NK-92 (cell line): ENCODE data around the gene PIGX.

Source experiments
- DNase-seq: peaks from one replicate; lab custom pipeline; 2025; ENCODE audit not compliant: unreplicated experiment; lab: John Stamatoyannopoulos, UW

PIGX gene

DNA sequence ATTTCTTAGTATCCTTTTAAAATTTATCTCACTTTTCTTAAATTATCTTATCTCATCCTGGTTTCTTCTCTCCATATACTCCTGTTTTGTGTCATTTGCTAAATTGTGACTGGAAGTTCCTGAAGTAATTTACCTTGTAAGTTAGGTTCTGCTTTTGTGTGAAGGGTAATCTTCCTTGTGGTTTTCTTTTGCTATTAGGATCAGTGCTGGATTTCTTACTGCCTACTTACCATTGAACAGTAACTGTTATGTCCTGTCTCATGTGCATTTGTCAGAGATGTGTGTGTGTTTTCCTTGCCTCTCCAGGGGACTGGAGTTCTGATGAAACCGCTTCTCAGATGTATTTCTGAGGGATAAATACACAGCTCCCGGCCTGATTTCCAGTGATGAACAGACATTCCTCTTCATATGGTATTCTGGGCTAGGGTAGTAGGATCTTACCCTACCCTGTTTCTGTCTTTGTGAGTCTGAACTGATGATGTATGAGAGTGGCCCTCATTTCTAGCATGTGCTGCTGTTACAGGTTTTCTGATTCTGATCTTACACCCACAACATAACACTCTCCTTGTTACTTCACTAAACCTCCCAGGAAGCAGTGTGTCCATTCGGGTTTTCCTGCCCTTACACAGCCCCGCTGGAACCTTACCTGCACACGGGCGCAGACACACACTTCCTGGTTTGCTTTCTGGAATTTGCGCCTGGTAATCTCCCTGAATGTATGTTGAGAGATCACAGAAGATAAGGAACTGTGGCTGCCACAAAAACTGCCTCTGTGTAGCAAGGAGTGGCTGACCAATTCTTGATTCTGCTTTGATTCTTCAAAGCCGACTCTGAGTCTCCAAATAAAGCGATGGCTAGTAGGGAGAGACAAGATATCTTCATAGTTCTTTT, 42.2 kb downstream of the PIGX start:
- DNase-seq = no peak

DNA sequence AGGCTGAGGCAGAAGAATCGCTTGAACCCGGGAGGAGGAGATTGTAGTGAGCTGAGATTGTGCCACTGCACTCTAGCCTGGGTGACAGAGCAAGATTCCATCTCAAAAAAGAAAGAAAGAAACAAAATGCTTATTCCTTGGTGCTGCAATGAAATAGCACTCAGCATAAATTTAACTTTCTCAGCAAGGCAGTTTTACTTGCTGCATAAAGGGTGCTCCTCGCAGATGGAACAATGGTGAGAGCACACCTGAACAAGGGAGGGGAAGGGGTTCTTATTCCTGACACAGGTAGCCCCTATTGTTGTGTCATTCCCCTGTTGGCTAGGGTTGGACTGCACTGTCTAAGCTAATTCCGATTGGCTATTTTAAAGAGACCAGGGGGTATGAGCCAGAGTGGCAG, 44.6 kb downstream of the PIGX start:
- DNase-seq = no peak

DNA sequence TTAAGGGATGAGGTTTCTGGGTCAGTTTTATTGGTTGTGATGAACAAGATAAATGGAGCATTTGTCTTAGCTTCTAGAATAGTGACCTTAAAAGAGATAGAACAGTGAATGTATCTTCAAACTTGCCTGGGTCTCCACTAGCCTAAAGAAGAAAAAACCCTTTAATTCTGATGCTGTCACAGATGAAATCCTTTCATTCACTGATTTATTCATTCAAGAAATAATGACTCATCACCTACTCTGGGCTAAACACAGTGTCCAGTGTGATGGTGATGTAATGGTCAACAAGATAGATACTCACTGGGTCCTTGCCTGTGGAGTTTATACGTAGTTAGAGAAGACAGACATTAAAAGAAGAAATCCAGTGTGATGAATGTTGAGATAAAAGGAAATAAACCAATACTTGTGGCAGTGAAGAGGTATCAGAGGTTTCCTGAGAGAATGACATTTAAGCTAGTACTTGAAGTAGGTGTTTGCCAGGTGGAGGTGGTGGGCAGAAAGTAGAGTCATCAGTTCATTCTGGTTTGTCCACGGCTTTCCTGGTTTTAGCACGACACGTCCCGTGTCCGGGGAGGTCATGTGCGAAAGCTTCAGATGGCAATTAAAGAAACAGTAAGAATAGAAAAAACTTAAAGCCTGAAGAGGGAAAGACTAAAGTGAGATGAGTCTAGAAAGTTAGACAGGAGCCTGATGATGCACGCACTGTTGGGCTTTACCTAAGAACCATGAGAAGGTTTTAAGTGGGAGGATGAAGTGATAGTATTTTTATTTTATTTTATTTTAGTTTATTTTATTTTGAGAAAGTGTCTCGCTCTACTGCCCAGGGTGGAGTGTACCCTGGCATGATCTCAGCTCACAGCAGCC, 45.9 kb downstream of the PIGX start:
- DNase-seq = no peak

DNA sequence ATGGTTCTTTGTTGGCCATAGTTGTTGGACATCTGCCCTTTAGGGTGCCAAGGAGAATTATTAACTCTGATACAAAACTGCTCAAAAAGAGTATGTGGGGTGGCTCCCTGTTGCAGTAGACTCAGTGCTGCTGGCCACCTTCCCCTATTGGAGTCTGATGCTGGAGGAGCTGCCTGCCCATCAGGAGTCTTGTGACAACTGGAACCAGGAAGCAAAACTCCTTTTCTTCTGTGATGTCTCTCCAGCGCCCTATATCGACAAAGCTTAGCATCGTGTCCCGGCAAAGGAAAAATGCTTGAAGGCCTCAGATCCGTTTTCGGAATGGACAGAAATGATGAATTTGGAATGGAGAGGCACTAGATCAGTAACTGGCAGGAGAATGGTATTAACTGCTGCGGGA, 51.0 kb downstream of the PIGX start:
- no peak for DNase-seq

DNA sequence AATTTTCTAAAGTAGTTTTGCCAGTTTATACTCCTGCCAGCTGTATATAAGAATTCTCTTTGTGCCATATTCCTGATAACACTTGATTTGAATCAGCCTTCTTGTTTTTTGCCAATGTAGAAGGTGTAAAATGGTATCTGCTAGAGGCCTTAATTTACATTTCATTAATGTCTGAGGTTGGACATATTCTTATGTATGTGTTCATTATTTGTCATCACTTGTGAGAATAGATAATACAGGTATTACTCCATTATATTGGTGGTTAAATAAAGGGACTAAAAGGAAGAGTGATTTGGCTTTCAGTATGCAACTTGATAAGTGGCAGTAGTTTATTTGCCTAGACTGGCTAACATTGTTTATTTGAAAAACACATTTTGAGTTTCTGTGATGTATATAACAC, 53.3 kb downstream of the PIGX start:
- DNase-seq = no peak

DNA sequence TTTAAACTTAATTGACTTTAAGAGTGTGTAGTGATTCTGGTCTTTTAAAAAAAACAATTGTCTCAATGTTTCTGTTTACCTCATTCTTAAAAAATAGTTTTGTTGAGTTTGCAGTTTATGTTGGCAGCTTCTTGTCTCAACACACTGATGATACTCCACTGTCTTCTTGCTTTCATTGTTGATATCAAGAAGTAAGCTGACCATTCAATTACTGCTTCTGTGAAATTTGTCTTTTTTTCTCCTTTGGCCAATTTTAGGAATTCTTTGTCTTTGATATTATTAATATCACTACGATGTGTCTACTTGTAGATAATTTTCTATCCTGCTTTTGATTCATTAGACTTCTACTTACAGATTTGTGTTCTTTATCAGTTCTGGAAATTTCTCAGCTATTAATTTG, 58.9 kb downstream of the PIGX start:
- no peak for DNase-seq

DNA sequence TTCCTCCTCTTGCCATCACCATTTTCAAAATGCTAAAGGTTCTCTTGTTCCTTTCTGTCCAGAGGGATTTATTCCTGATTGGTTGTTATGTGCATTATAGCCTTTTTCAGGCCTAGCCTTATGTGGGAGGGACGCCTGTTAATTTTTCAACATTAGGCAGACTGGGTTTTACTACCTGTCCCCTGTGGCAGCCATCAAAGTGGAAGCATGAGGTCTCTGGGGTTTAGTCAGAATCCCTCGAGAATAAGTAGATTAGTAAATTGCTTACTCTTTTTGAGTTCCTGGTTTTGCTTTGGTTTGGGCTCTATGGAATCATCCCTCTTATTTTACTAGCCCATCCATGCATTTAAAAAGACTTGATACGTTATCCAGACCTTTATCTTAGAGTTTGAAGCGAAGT, 59.9 kb downstream of the PIGX start:
- DNase-seq = no peak

DNA sequence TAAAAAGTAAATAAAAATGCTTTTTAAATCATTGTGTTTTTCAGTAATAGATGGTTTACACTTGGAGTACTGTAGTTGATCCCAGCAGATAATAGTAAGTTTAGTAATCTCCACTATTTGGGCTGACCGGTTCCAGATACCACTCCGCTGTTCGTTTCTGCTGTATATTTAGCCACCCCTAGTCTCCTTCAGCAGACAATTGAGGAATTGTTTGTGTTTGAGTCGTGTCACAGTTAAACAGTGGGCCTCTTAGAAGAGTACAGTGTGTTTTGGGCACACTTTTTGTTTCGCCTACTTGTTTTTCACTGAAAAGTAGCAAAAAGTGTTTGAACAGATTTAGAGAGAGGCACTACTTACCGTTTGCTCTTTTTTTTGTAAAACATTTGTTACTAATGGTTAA, 60.7 kb downstream of the PIGX start:
- DNase-seq = no peak

DNA sequence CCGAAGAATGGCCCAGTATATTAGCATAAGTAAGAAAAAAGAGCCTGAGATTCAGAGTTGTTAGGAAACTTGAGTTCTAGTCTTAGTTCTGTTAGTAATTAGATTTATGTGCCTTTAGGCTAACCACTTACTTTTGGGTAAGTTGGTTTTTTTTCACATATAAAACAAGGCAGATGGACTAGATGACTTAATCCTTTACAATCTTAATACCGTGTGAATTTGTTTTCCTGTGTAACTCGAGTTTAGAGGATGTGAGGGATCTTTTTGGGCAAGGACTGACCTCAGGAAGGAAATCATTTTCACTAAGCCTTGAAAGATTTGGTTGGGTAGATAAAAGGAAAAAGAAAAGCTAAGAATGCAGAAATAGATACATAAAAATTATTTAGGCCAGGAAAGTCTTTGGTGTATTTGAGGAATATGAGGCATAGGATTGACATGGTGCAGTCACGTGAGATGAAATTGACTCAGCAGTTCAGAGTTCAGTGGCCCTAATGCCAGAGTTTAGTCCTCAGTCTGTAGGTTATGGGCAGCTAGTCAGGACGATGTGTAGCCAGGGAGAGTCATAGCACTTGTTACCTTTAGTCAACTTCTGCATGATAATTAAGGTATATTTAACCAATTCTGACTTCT, 62.1 kb downstream of the PIGX start:
- no peak for DNase-seq

DNA sequence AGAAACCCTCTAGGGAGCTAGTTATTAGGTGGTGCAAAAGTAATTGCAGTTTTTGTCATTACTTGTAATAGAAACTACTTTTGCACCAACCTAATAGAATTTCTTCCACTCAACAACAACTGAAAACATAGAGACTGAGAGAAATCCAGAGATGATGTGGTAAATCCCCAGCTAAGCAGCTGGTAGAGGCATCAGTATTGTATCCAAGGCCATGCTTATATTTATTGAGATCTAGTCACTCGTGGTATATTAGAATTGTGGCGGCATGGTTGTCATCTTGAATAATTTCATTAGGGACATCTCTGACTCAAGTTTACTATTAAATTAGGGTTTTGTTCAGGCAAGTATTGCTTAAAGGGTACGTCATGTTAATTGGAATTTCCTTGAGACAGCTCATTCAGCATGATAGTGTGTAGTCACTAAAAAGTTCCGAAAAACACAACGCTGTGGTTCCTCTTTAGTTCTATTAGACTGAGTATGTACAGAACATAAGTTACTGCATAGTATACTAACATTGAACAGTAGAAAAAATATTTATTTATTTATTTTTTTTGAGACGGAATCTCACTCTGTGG, 62.8 kb downstream of the PIGX start:
- no peak for DNase-seq

DNA sequence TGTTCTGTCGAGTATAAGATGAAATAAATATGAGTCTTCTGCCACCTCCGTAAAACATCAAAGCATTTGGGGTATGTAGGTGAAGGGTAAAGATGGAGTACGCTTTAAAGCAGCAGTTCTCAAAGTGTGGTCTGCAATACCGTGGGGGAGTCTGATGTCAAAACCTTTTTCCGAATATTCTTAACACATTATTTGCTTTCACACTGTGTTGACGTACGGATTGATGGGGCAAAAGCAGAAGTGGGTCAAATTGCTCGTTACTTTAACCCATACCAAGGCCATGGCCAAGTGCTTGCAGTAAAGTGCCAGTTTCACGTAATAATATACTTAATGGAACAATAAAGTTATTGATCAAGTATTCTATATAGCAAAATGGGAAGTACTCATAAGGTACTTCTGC, 63.8 kb downstream of the PIGX start:
- no peak for DNase-seq

DNA sequence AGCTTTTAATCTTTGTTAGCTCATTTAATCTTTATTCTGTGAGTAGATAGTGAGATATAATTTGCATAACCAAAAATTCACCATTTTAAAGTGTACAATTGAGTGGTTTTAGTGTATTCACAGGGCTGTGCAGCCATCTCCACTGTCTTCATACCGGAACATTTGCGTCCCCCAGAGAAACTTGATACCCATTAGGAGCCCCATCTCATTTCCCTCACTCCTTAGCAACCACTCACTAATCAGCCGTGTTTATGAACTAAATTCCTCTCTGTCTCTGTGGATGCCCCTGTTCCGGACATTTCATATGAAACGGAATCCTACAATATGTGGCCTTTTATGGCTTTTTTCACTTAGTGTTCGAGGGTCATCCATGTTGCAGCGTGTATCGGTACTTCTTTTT, 65.7 kb downstream of the PIGX start:
- DNase-seq = no peak

DNA sequence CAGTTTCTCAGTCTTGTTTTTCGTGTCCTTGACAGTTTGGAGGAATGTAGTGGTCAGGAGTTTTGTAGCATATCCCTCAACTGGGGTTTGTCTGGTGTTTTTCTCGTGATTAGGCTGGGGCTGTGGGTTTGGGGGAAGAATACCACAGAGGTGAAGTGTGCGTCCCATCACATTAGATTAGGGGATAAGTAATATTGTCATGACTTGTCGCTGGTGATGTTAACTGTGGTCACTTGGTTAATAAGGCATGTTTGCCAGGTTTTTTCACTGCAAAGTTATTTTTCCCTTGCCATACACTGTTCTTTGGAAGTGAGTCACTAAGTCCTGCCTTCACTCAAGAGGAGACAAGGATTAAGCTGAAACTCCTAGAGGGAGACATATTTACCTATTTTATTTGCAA, 66.6 kb downstream of the PIGX start:
- DNase-seq = no peak

DNA sequence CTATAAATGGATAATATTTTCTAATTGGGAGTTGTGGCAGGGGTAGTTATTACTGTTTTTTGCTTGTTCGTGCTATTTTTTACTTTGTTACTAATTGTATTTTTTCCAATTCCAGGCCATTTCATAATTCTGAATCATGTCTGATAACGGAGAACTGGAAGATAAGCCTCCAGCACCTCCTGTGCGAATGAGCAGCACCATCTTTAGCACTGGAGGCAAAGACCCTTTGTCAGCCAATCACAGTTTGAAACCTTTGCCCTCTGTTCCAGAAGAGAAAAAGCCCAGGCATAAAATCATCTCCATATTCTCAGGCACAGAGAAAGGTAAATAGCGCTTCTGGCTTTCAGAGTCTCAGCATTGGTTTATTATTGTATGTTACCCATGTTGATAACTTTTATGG, 70.3 kb downstream of the PIGX start:
- DNase-seq = no peak
